IPS DF 19.7 (cell line): ENCODE measurements around the gene NPEPL1.
"Not testable (repeated sequence)": the region's sequence is repeated elsewhere in the genome, so short reads cannot be mapped to it uniquely, and the experiment has no call there.

Source experiments
- DNase-seq: peaks from one replicate; pipeline ENCODE4 v3.0.0-alpha.2; 2013; ENCODE audit warnings: low read depth, low spot score

Gene NPEPL1

GRCh38 chr20:58692579-58693225, at the start of gene NPEPL1:
TSS of gene NPEPL1 (plus strand) at chr20:58692800. CDS start at chr20:58692901, 101 bp downstream.
- DNase-seq = no peak

GRCh38 chr20:58642896-58643295, 49.7 kb upstream of the NPEPL1 start:
- DNase-seq = not testable (repeated sequence)

- DNase-seq = no peak
Observed at GRCh38 chr20:58645412-58645968, 47.1 kb upstream of the NPEPL1 start.

- no peak for DNase-seq
Observed at GRCh38 chr20:58646257-58646656, 46.3 kb upstream of the NPEPL1 start.

- no peak for DNase-seq
Observed at GRCh38 chr20:58646703-58647102, 45.9 kb upstream of the NPEPL1 start.

GRCh38 chr20:58647162-58647795, 45.3 kb upstream of the NPEPL1 start:
- no peak for DNase-seq

- DNase-seq = no peak
Observed at GRCh38 chr20:58647796-58648501, 44.7 kb upstream of the NPEPL1 start.

GRCh38 chr20:58648502-58648825, 44.1 kb upstream of the NPEPL1 start:
- DNase-seq = not testable (repeated sequence)

GRCh38 chr20:58649288-58650180, 43.1 kb upstream of the NPEPL1 start:
- DNase-seq = no peak

GRCh38 chr20:58650181-58650775, 42.3 kb upstream of the NPEPL1 start:
- DNase-seq = no peak

GRCh38 chr20:58650776-58651558, 41.6 kb upstream of the NPEPL1 start, which contains the start of gene STX16:
TSS of gene STX16 (plus strand) at chr20:58651283. CDS start at chr20:58652007, 724 bp downstream.
- DNase-seq = peak; percentile 56

- no peak for DNase-seq
Observed at GRCh38 chr20:58651559-58651945, 41.0 kb upstream of the NPEPL1 start.

- DNase-seq = peak; percentile 90
Observed at GRCh38 chr20:58651946-58652605, 40.5 kb upstream of the NPEPL1 start.

- DNase-seq = no peak
Observed at GRCh38 chr20:58652606-58653294, 39.9 kb upstream of the NPEPL1 start.

GRCh38 chr20:58654337-58654736, 38.3 kb upstream of the NPEPL1 start:
- no peak for DNase-seq

GRCh38 chr20:58655328-58656107, 37.1 kb upstream of the NPEPL1 start:
- DNase-seq = no peak

- DNase-seq = no peak
Observed at GRCh38 chr20:58656831-58657230, 35.8 kb upstream of the NPEPL1 start.

- no peak for DNase-seq
Observed at GRCh38 chr20:58657262-58657661, 35.3 kb upstream of the NPEPL1 start.
